Testis (tissue), 3 donors: Measurements from ENCODE around the gene NELFA. TPM values are rescaled to one million over a fixed set of nuclear protein-coding genes. Genes with fewer than 3 reads are reported as not detected.

Experiments
- DNase-seq: peaks from one replicate; pipeline ENCODE4 v3.0.0-alpha.2; 2019
- H3K27ac ChIP-seq, 2 donors: fragments of 200-600 bp; sonication (generic); one replicate each; pipeline ENCODE4 v1.5.1; 2019
- H3K27me3 ChIP-seq: fragments of 200-600 bp; sonication (generic); one replicate; pipeline ENCODE4 v1.5.1; 2019
- H3K36me3 ChIP-seq: fragments of 200-600 bp; sonication (generic); one replicate; pipeline ENCODE4 v1.5.1; 2017; ENCODE audit warnings: low read depth; ENCODE audit errors: missing control alignments
- H3K4me1 ChIP-seq: fragments of 200-600 bp; sonication (generic); one replicate; pipeline ENCODE4 v1.5.1; 2019
- H3K4me3 ChIP-seq, 2 donors: fragments of 200-600 bp; sonication (generic); one replicate each; pipeline ENCODE4 v1.5.1; 2017 to 2019
- H3K9me3 ChIP-seq: fragments of 200-600 bp; sonication (generic); one replicate; pipeline ENCODE4 v1.5.1; 2017
- CTCF ChIP-seq, 3 experiments: fragments of 450-650 bp in 2 of 3; fragments of 200-600 bp in 1 of 3; sonication (generic) in 1 of 3; IDR thresholded peaks; one replicate each; pipeline ENCODE4 v1.5.1; 2016 to 2019; ENCODE audit warnings: antibody characterized with exemption in 3 of 3, mild to moderate bottlenecking in 2 of 3, moderate library complexity in 1 of 3
- POLR2A ChIP-seq: fragments of 450-650 bp; IDR thresholded peaks from one replicate; pipeline ENCODE4 v1.6.1; 2017; ENCODE audit warnings: antibody characterized with exemption, mild to moderate bottlenecking, moderate library complexity
- WGBS, 2 donors: methylation state at CpG; one replicate each; pipeline ENCODE4 v1.1.5; 2018; 5-methylcytosine and 5-hydroxymethylcytosine counted together
- intact Hi-C: fragments of 100-400 bp; cut with DNase I; formaldehyde crosslinking; loops from one replicate; pipeline ENCODE4 v1.15.1; 2023; ENCODE audit warnings: low total_unique reads
- polyA plus RNA-seq: library from polyadenylated mRNA; stranded (reverse); fragments of 350-450 nt; fragmentation: Illumina TruSeq; extraction: RNeasy Lipid Tissue Mini Kit (QIAGEN cat#74804); gene quantifications from one replicate; pipeline ENCODE4 v1.2.3, GENCODE V29; 2014; ENCODE audit warnings: low read depth, low replicate concordance; ENCODE audit not compliant: insufficient read depth
- total RNA-seq, 2 donors: library from RNA; depleted of rRNA; stranded (reverse); fragments of >200 nt; gene quantifications; one replicate each; pipeline ENCODE4 v1.2.3, GENCODE V29; 2016

Gene NELFA
- total and polyA plus RNA-seq, 3 donors from 2014 or later: 61.0 to 77.9 (median 72.5) TPM

- WGBS, 2 donors: 77 to 85% methylated on average over 10 to 15 of the region's 15 CpGs
- intact Hi-C loops: no loop called here
- no peaks in the 10 kb centered on the region for H3K27me3 ChIP-seq
These were observed 50.3 kb downstream of the NELFA start for GRCh38 chr4:1958276-1959103.

GRCh38 chr4:1956631-1957030, 52.1 kb downstream of the NELFA start:
- Histone ChIP-seq H3K4me3 (no peak overlapping the region), H3K4me1 (peaks cover 5% of the 10 kb centered on the region), H3K9me3 (no peaks in the 10 kb centered on the region), H3K27me3 (no peaks in the 10 kb centered on the region), H3K27ac (no peak overlapping the region), H3K36me3 (no peaks in the 10 kb centered on the region)
- TF ChIP-seq CTCF (IDR thresholded peaks at IDR 0.05) (no peak), POLR2A (no peak)
- WGBS, 2 donors: 94% methylated on average over 12 of the region's 12 CpGs
- DNase-seq: no peak
- intact Hi-C loops: no loop called here

More at GRCh38 chr4:1958276-1959103, 50.3 kb downstream of the NELFA start:
- Histone ChIP-seq H3K27ac (no peak overlapping the region), H3K9me3 (no peaks in the 10 kb centered on the region), H3K4me1 (peaks cover 5% of the 10 kb centered on the region), H3K4me3 (no peak overlapping the region), H3K36me3 (no peaks in the 10 kb centered on the region)
- DNase-seq: no peak
- TF ChIP-seq POLR2A (no peak), CTCF (IDR thresholded peaks at IDR 0.05) (no peak)

GRCh38 chr4:1953335-1953734, 55.4 kb downstream of the NELFA start:
- Histone ChIP-seq H3K27ac (no peak overlapping the region), H3K4me1 (no peaks in the 10 kb centered on the region), H3K9me3 (no peaks in the 10 kb centered on the region), H3K36me3 (no peaks in the 10 kb centered on the region), H3K27me3 (no peaks in the 10 kb centered on the region), H3K4me3 (no peak overlapping the region)
- 95 to 98% methylated on average over 9 of the region's 9 CpGs for WGBS, 2 donors
- TF ChIP-seq CTCF (IDR thresholded peaks at IDR 0.05) (no peak), POLR2A (no peak)
- no peak for DNase-seq
- intact Hi-C loops: no loop called here

GRCh38 chr4:1952719-1953118, 56.1 kb downstream of the NELFA start:
- DNase-seq: no peak
- no peaks in the 10 kb centered on the region for H3K9me3 ChIP-seq
- H3K4me3 ChIP-seq: no peak overlapping the region
- no peaks in the 10 kb centered on the region for H3K4me1 ChIP-seq
- H3K27ac ChIP-seq: no peak overlapping the region
- intact Hi-C loops: no loop called here
- no peaks in the 10 kb centered on the region for H3K36me3 ChIP-seq
- no peaks in the 10 kb centered on the region for H3K27me3 ChIP-seq
- WGBS, 2 donors: 67 to 76% methylated on average over 5 of the region's 5 CpGs
- TF ChIP-seq CTCF (IDR thresholded peaks at IDR 0.05) (no peak), POLR2A (no peak)
